IMR-90 (cell line): ENCODE measurements around the gene SH3GL2. TPM values are rescaled to one million over a fixed set of nuclear protein-coding genes. Genes with fewer than 3 reads are reported as not detected.

Source experiments
- ATAC-seq: fragments of 200-7000 bp; cut with Tn5 transposase; 2 replicates; pipeline ENCODE4 v1.9.1; 2020; ENCODE audit warnings: low read depth, mild to moderate bottlenecking, moderate library complexity
- BruUV-seq: library from RNA; stranded (reverse); fragments of 400-500 nt; replicated peaks from 2 replicates; lab custom pipeline; 2021; lab: Mats Ljungman, UMichigan
- CTCF ChIA-PET: fragments of 300-600 bp; formaldehyde crosslinking; extraction: SDS; loops from one replicate; lab custom pipeline; 2021; ENCODE audit warnings: antibody characterized with exemption; lab: Yijun Ruan, JAX
- POLR2A ChIA-PET: fragments of 300-600 bp; sonication (Branson Sonifier 250); formaldehyde crosslinking; loops from one replicate; lab custom pipeline; 2022; ENCODE audit warnings: antibody characterized with exemption; ENCODE audit not compliant: unreplicated experiment; lab: Charles Lee
- DNase-seq: peaks from one replicate; pipeline ENCODE4 v3.0.0; 2013
- H2AFZ ChIP-seq: replicated peaks from 2 replicates; pipeline ENCODE3; 2013; ENCODE audit warnings: low read length, mild to moderate bottlenecking; ENCODE audit not compliant: poor library complexity
- H2AK5ac ChIP-seq: 2 replicates; pipeline ENCODE4 v1.6.1; 2013; ENCODE audit warnings: low read depth, low read length, inconsistent platforms
- H2AK9ac ChIP-seq: replicated peaks from 2 replicates; pipeline ENCODE3; 2013; ENCODE audit warnings: mild to moderate bottlenecking, low read depth, low read length, moderate library complexity; ENCODE audit not compliant: poor library complexity
- H2BK120ac ChIP-seq: 2 replicates; pipeline ENCODE4 v1.6.1; 2013; ENCODE audit warnings: low read depth, low read length, inconsistent platforms
- H2BK15ac ChIP-seq: 3 replicates; pipeline ENCODE4 v1.6.1; 2013; ENCODE audit warnings: low read depth, low read length, inconsistent platforms
- H2BK20ac ChIP-seq: 2 replicates; pipeline ENCODE4 v1.6.1; 2013; ENCODE audit warnings: low read depth, mild to moderate bottlenecking, inconsistent platforms, low read length, moderate library complexity
- H2BK5ac ChIP-seq: 2 replicates; pipeline ENCODE4 v1.6.1; 2013; ENCODE audit warnings: mild to moderate bottlenecking, low read depth, low read length, inconsistent platforms; ENCODE audit not compliant: poor library complexity, severe bottlenecking
- H3K14ac ChIP-seq: replicated peaks from 2 replicates; pipeline ENCODE4 v1.6.1; 2013; ENCODE audit warnings: low read depth, low read length, inconsistent platforms
- H3K18ac ChIP-seq: 2 replicates; pipeline ENCODE4 v1.6.1; 2013; ENCODE audit warnings: low read depth, low read length, control low read depth
- H3K23ac ChIP-seq: 2 replicates; pipeline ENCODE4 v1.6.1; 2013; ENCODE audit warnings: low read depth, low read length, inconsistent platforms
- H3K27ac ChIP-seq: 2 replicates; pipeline ENCODE4 v1.5.1; 2013; ENCODE audit warnings: mild to moderate bottlenecking, control low read depth, low read length; ENCODE audit not compliant: insufficient read depth
- H3K27me3 ChIP-seq: 2 replicates; pipeline ENCODE4 v1.6.1; 2013; ENCODE audit warnings: low read length; ENCODE audit not compliant: control insufficient read depth, insufficient read depth
- H3K36me3 ChIP-seq: 2 replicates; pipeline ENCODE4 v1.6.1; 2013; ENCODE audit warnings: low read length, mixed read lengths; ENCODE audit not compliant: control insufficient read depth, insufficient read depth
- H3K4ac ChIP-seq: 2 replicates; pipeline ENCODE4 v1.6.1; 2013; ENCODE audit warnings: low read depth, low read length, inconsistent platforms
- H3K4me1 ChIP-seq: 2 replicates; pipeline ENCODE4 v1.6.1; 2013; ENCODE audit warnings: low read length, mixed read lengths; ENCODE audit not compliant: control insufficient read depth, insufficient read depth
- H3K4me2 ChIP-seq: 2 replicates; pipeline ENCODE4 v1.6.1; 2013; ENCODE audit warnings: low read depth, mild to moderate bottlenecking, control low read depth, low read length, moderate library complexity
- H3K4me3 ChIP-seq: 2 replicates; pipeline ENCODE4 v1.5.1; 2013; ENCODE audit warnings: low read depth, mild to moderate bottlenecking, control low read depth, low read length, moderate library complexity; ENCODE audit not compliant: insufficient read depth
- H3K56ac ChIP-seq: 2 replicates; pipeline ENCODE4 v1.6.1; 2013; ENCODE audit warnings: low read length, inconsistent platforms; ENCODE audit not compliant: insufficient read depth; ENCODE audit errors: extremely low read depth
- H3K79me1 ChIP-seq, 2 experiments: 2 replicates each; pipeline ENCODE4 v1.6.1; 2013; ENCODE audit warnings: low read length in 2 of 2, inconsistent platforms in 1 of 2, low read depth in 1 of 2
- H3K9ac ChIP-seq: 2 replicates; pipeline ENCODE4 v1.6.1; 2013; ENCODE audit warnings: low read depth, low read length, control low read depth
- H3K9me1 ChIP-seq: 2 replicates; pipeline ENCODE4 v1.6.1; 2013; ENCODE audit warnings: low read length, inconsistent platforms; ENCODE audit not compliant: insufficient read depth
- H3K9me3 ChIP-seq: 2 replicates; pipeline ENCODE4 v1.6.1; 2013; ENCODE audit warnings: low read length; ENCODE audit not compliant: control insufficient read depth, insufficient read depth
- H4K20me1 ChIP-seq: 2 replicates; pipeline ENCODE4 v1.6.1; 2013; ENCODE audit warnings: low read length, inconsistent platforms; ENCODE audit not compliant: insufficient read depth
- H4K5ac ChIP-seq: 2 replicates; pipeline ENCODE4 v1.6.1; 2013; ENCODE audit warnings: mild to moderate bottlenecking, low read depth, low read length, control low read depth
- H4K8ac ChIP-seq, 2 experiments: 2 replicates each; pipeline ENCODE4 v1.6.1; 2013; ENCODE audit warnings: low read depth in 2 of 2, low read length in 2 of 2, control low read depth in 1 of 2, inconsistent platforms in 1 of 2
- H4K91ac ChIP-seq: 2 replicates; pipeline ENCODE4 v1.6.1; 2013; ENCODE audit warnings: low read depth, low read length, inconsistent platforms; ENCODE audit not compliant: insufficient read depth
- CTCF ChIP-seq: conservative IDR thresholded peaks from 2 replicates; pipeline ENCODE4 v1.5.1; 2012; ENCODE audit warnings: mild to moderate bottlenecking, low read depth, low read length, improper control_type of control experiment
- NFE2L2 ChIP-seq: fragments of 150-350 bp; IDR thresholded peaks from 2 replicates; pipeline ENCODE4 v1.6.1; 2016; ENCODE audit warnings: low read depth, mild to moderate bottlenecking, low read length
- RAD21 ChIP-seq: IDR thresholded peaks from 2 replicates; pipeline ENCODE4 v1.6.1; 2012; ENCODE audit warnings: low read length, improper control_type of control experiment
- SMC3 ChIP-seq: fragments of 150-350 bp; IDR thresholded peaks from 2 replicates; pipeline ENCODE4 v1.6.1; 2016; ENCODE audit warnings: low read depth, mild to moderate bottlenecking, antibody characterized with exemption, low read length, moderate library complexity
- WGBS, 2 experiments: methylation state at CpG; one replicate each; pipeline versions ENCODE4 v1.1.5 to v1.1.7; 2013; ENCODE audit warnings: missing lambda C conversion rate in 2 of 2; ENCODE audit not compliant: insufficient read length in 1 of 2; ENCODE audit errors: extremely low coverage in 2 of 2; 5-methylcytosine and 5-hydroxymethylcytosine counted together
- dilution Hi-C: fragments of 300-500 bp; cut with HindIII; formaldehyde crosslinking; loops from one replicate; pipeline ENCODE4 v1.14.3; 2018; ENCODE audit warnings: low sequenced_read_pairs; ENCODE audit not compliant: unreplicated experiment
- in situ Hi-C: fragments of 300-500 bp; cut with MboI; formaldehyde crosslinking; loops from 3 replicates; pipeline ENCODE4 v1.14.3; 2019; ENCODE audit warnings: low sequenced_read_pairs, inconsistent platforms, mixed read lengths
- intact Hi-C: fragments of 100-400 bp; cut with micrococcal nuclease; formaldehyde crosslinking; loops from 2 replicates; pipeline ENCODE4 v1.10.0; 2022
- polyA plus RNA-seq, 3 experiments: library from polyadenylated mRNA; depleted of rRNA; stranded (reverse); fragments of >200 nt; gene quantifications; 2 replicates each; pipeline ENCODE4 v1.2.3, GENCODE V29; 2012; ENCODE audit warnings: low replicate concordance in 1 of 3
- total RNA-seq: library from RNA; depleted of rRNA; stranded (reverse); fragments of >200 nt; gene quantifications from 2 replicates; pipeline ENCODE4 v1.2.3, GENCODE V29; 2012

The SH3GL2 gene
- total and polyA plus RNA-seq, 2 of the 4 experiments (the other 2 are of a cell fraction): under 0.01 to 0.05 TPM

- H3K56ac ChIP-seq: no peak overlapping the region
- no peak overlapping the region for H3K9ac ChIP-seq
- TF ChIP-seq NFE2L2 (no peak), CTCF (peak; percentile 69), RAD21 (peak; percentile 49), SMC3 (peak; percentile 67)
- H3K79me1 ChIP-seq: no peaks in the 10 kb centered on the region
- H3K9me1 ChIP-seq: no peaks in the 10 kb centered on the region
- intact Hi-C loops: loop anchor here (1.0 kb wide), 1 partner anchor 271 kb away; no protein-coding TSS in a partner anchor
- no peak overlapping the region for H2BK120ac ChIP-seq
- dilution Hi-C loops: no loop called here
- BruUV-seq: no TSS peak
- no peak overlapping the region for H2BK5ac ChIP-seq
- H2AFZ ChIP-seq: no peak overlapping the region
- ATAC-seq (peak; percentile 60), DNase-seq (peak; percentile 16)
- H3K14ac ChIP-seq: no peak overlapping the region
- H4K8ac ChIP-seq: no peak overlapping the region
- H3K4me1 ChIP-seq: no peaks in the 10 kb centered on the region
- in situ Hi-C loops: loop anchor here (25.0 kb wide), 1 partner anchor 635 kb away; no protein-coding TSS in a partner anchor
- peaks cover 4% of the 10 kb centered on the region for H3K27me3 ChIP-seq
- H4K91ac ChIP-seq: no peak overlapping the region
- H3K9me3 ChIP-seq: no peaks in the 10 kb centered on the region
- no peak overlapping the region for H3K4me3 ChIP-seq
- WGBS, 2 experiments: no CpG with 5 or more reads among the region's 3 CpGs
- no peak overlapping the region for H3K27ac ChIP-seq
- H4K5ac ChIP-seq: no peak overlapping the region
- no peak overlapping the region for H3K18ac ChIP-seq
- no peak overlapping the region for H2AK5ac ChIP-seq
- no peak overlapping the region for H3K4me2 ChIP-seq
- no peak overlapping the region for H3K4ac ChIP-seq
- H3K36me3 ChIP-seq: no peaks in the 10 kb centered on the region
- no peaks in the 10 kb centered on the region for H4K20me1 ChIP-seq
- H2AK9ac ChIP-seq: no peak overlapping the region
- H2BK15ac ChIP-seq: no peak overlapping the region
- CTCF ChIA-PET: interaction anchor here (0.7 to 1.6 kb wide), 4 partner anchors 8 to 282 kb away, joined by 3 to 9 read pairs (median 5); no protein-coding TSS in a partner anchor
- H2BK20ac ChIP-seq: no peak overlapping the region
- POLR2A ChIA-PET: no interaction called here
- no peak overlapping the region for H3K23ac ChIP-seq
These were observed 223.5 kb downstream of the SH3GL2 start for GRCh38 chr9:17802249-17802857.
